ENCODE results near the gene PRKAR2B. TPM values are rescaled to one million over a fixed set of nuclear protein-coding genes. Genes with fewer than 3 reads are reported as not detected.
"Not testable (repeated sequence)": the region's sequence is repeated elsewhere in the genome, so short reads cannot be mapped to it uniquely, and the experiment has no call there.

Gene PRKAR2B
- polyA plus RNA-seq, 1 donor, result 3.8 TPM

- DNase-seq (ENCODE audit: low read depth), result no peak
These were observed 33.4 kb downstream of the PRKAR2B start for GRCh38 chr7:107077699-107078516.

GRCh38 chr7:107078517-107078966 lies 34.0 kb downstream of the PRKAR2B start:
- DNase-seq (ENCODE audit: low read depth), result no peak

GRCh38 chr7:107079212-107079940 lies 34.9 kb downstream of the PRKAR2B start:
- DNase-seq (ENCODE audit: low read depth), result no peak

- no peak for DNase-seq (ENCODE audit: low read depth)
These were observed 35.6 kb downstream of the PRKAR2B start for GRCh38 chr7:107080099-107080505.

- no peak for DNase-seq (ENCODE audit: low read depth)
These were observed 36.0 kb downstream of the PRKAR2B start for GRCh38 chr7:107080533-107080932.

- DNase-seq (ENCODE audit: low read depth), result no peak
These were observed 40.7 kb downstream of the PRKAR2B start for GRCh38 chr7:107085180-107085579.

GRCh38 chr7:107089627-107090026 lies 45.1 kb downstream of the PRKAR2B start:
- DNase-seq (ENCODE audit: low read depth), result no peak

- DNase-seq (ENCODE audit: low read depth), result no peak
These were observed 46.0 kb downstream of the PRKAR2B start for GRCh38 chr7:107090457-107090856.

GRCh38 chr7:107091306-107091705 lies 46.8 kb downstream of the PRKAR2B start:
- no peak for DNase-seq (ENCODE audit: low read depth)

GRCh38 chr7:107093671-107094070 lies 49.2 kb downstream of the PRKAR2B start:
- DNase-seq (ENCODE audit: low read depth), result not testable (repeated sequence)

- DNase-seq (ENCODE audit: low read depth), result not testable (repeated sequence)
These were observed 54.6 kb downstream of the PRKAR2B start for GRCh38 chr7:107099154-107099553.

- DNase-seq (ENCODE audit: low read depth), result no peak
These were observed 56.3 kb downstream of the PRKAR2B start for GRCh38 chr7:107100824-107101223.

- no peak for DNase-seq (ENCODE audit: low read depth)
These were observed 58.9 kb downstream of the PRKAR2B start for GRCh38 chr7:107103369-107103768.

- DNase-seq (ENCODE audit: low read depth), result no peak
These were observed 60.3 kb downstream of the PRKAR2B start for GRCh38 chr7:107104801-107105200.

GRCh38 chr7:107105591-107106245 lies 61.2 kb downstream of the PRKAR2B start:
- DNase-seq (ENCODE audit: low read depth), result no peak

- no peak for DNase-seq (ENCODE audit: low read depth)
These were observed 64.4 kb downstream of the PRKAR2B start for GRCh38 chr7:107108793-107109371.

- DNase-seq (ENCODE audit: low read depth), result no peak
These were observed 65.5 kb downstream of the PRKAR2B start for GRCh38 chr7:107109955-107110354.

GRCh38 chr7:107111196-107111595 lies 66.7 kb downstream of the PRKAR2B start:
- DNase-seq (ENCODE audit: low read depth), result no peak

GRCh38 chr7:107113866-107114265 lies 69.4 kb downstream of the PRKAR2B start:
- no peak for DNase-seq (ENCODE audit: low read depth)

GRCh38 chr7:107115114-107115513 lies 70.6 kb downstream of the PRKAR2B start:
- DNase-seq (ENCODE audit: low read depth), result no peak

GRCh38 chr7:107115762-107116540 lies 71.4 kb downstream of the PRKAR2B start:
- no peak for DNase-seq (ENCODE audit: low read depth)

All from forelimb muscle (tissue), 1 donor.